GM12878 (cell line): Measurements from ENCODE around the gene SOX6.

Experiments
- ASH2L ChIP-seq: fragments of 300-600, 200-600 bp; sonication (generic); IDR thresholded peaks from 2 replicates; pipeline ENCODE4 v1.6.1; 2017; ENCODE audit warnings: low read depth, mild to moderate bottlenecking, borderline replicate concordance
- CEBPB ChIP-seq, 2 experiments: fragments of 150-350 bp in 1 of 2; IDR thresholded peaks; 2 replicates each; pipeline ENCODE4 v1.6.1; 2012 to 2014; ENCODE audit warnings: low read depth in 2 of 2, low read length in 2 of 2, borderline replicate concordance in 1 of 2, inconsistent platforms in 1 of 2
- CTCF ChIP-seq, 3 experiments: IDR thresholded peaks in 2 of 3; conservative IDR thresholded peaks in 1 of 3; 2 replicates each; pipeline ENCODE4 v1.5.1; 2011; ENCODE audit warnings: low read depth in 3 of 3, low read length in 3 of 3, mild to moderate bottlenecking in 3 of 3, control low read depth in 2 of 3, moderate library complexity in 2 of 3, inconsistent platforms in 1 of 3, mixed read lengths in 1 of 3; ENCODE audit not compliant: control insufficient read depth in 2 of 3, insufficient read depth in 1 of 3; ENCODE audit errors: extremely low read depth in 1 of 3
- HDGF ChIP-seq: fragments of 450-650 bp; IDR thresholded peaks from 2 replicates; pipeline ENCODE4 v1.6.1; 2016; ENCODE audit warnings: antibody characterized with exemption
- POLR2AphosphoS5 ChIP-seq: IDR thresholded peaks from 2 replicates; pipeline ENCODE4 v1.6.1; 2011; ENCODE audit warnings: mild to moderate bottlenecking, low read length, inconsistent platforms
- RAD21 ChIP-seq: IDR thresholded peaks from 2 replicates; pipeline ENCODE4 v1.6.1; 2011; ENCODE audit warnings: mild to moderate bottlenecking, low read depth, low read length, moderate library complexity; ENCODE audit not compliant: insufficient read depth
- SMAD5 ChIP-seq: IDR thresholded peaks from 2 replicates; pipeline ENCODE4 v1.6.1; 2016; ENCODE audit warnings: antibody characterized with exemption, low read depth
- SP1 ChIP-seq: IDR thresholded peaks from one replicate; pipeline ENCODE4 v1.6.1; 2011; ENCODE audit warnings: low read depth, low read length
- YY1 ChIP-seq: IDR thresholded peaks from 2 replicates; pipeline ENCODE4 v1.6.1; 2011; ENCODE audit warnings: low read depth, mild to moderate bottlenecking, low read length
- ZBTB11 ChIP-seq: fragments of 450-650 bp; formaldehyde crosslinking; IDR thresholded peaks from 2 replicates; pipeline ENCODE4 v1.5.0; 2022; ENCODE audit warnings: mild to moderate bottlenecking, missing genetic modification characterization
- ZNF687 ChIP-seq: fragments of 450-650 bp; IDR thresholded peaks from 2 replicates; pipeline ENCODE4 v1.6.1; 2017; ENCODE audit warnings: mild to moderate bottlenecking, moderate library complexity

- TF ChIP-seq HDGF, result no peak
- no peak for TF ChIP-seq SMAD5
- TF ChIP-seq CTCF (IDR thresholded peaks at IDR 0.05 in 2 of 3, conservative IDR thresholded peaks at IDR 0.05 in 1 of 3; ENCODE audit: control insufficient read depth in 2 of 3, extremely low read depth in 1 of 3, insufficient read depth in 1 of 3, low read depth in 3 of 3, low read length in 3 of 3), result no peak
- no peak for TF ChIP-seq SP1
- TF ChIP-seq POLR2AphosphoS5, result no peak
- TF ChIP-seq ZNF687, result 0 out of 2 replicates have a peak, but pooled peaks have one; percentile 26
- no peak for TF ChIP-seq RAD21
- TF ChIP-seq YY1, result no peak
- TF ChIP-seq ZBTB11 (CRISPR knock-in tag), result no peak
- TF ChIP-seq CEBPB (IDR thresholded peaks at IDR 0.05; ENCODE audit: borderline replicate concordance in 1 of 2, low read depth in 2 of 2, low read length in 2 of 2), result no peak
- TF ChIP-seq ASH2L, result no peak
Observed at GRCh38 chr11:15970506-15971214, 385.7 kb downstream of the SOX6 start.
